Suprapubic skin (tissue), 4 donors: ENCODE measurements around the gene LAPTM5.

Experiments
- CTCF ChIP-seq, 2 donors: fragments of 200-600 bp in 1 of 2; fragments of 450-650 bp in 1 of 2; sonication (generic) in 1 of 2; IDR thresholded peaks; one replicate each; pipeline ENCODE4 v1.5.1; 2016 to 2019; ENCODE audit warnings: antibody characterized with exemption in 2 of 2, mild to moderate bottlenecking in 1 of 2, moderate library complexity in 1 of 2
- EP300 ChIP-seq: sonication (generic); formaldehyde crosslinking; IDR thresholded peaks from one replicate; pipeline ENCODE4 v1.6.1; 2017; ENCODE audit warnings: antibody characterized with exemption
- POLR2A ChIP-seq, 2 donors: fragments of 450-650 bp; IDR thresholded peaks; one replicate each; pipeline ENCODE4 v1.6.1; 2017; ENCODE audit warnings: antibody characterized with exemption in 2 of 2, mild to moderate bottlenecking in 2 of 2, moderate library complexity in 2 of 2
- POLR2AphosphoS5 ChIP-seq, 3 donors: sonication (generic); formaldehyde crosslinking; IDR thresholded peaks; one replicate each; pipeline ENCODE4 v1.6.1; 2017; ENCODE audit warnings: antibody characterized with exemption in 3 of 3

DNA sequence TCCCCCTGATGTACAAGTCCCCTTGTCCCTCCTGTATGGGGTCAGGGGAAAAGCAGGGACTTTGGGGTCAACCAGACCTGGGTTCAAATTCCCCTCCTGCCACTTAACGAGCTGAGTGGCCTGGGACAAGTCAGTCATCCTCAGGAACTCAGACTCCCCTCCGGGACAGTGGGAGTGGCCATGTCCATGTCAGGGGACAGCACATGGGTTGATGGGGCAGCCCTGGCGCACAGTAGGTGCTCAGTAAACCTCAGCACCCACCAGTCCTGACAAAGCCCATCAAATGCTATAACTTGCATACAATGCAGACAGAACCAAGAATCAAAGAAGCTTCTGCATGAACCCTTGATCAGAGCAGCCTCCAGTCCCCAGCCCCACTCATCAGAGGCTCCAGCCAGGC, 64.2 kb downstream of the LAPTM5 start:
- no peak for TF ChIP-seq CTCF (IDR thresholded peaks at IDR 0.05)
- TF ChIP-seq POLR2A (IDR thresholded peaks at IDR 0.05) = no peak
- no peak for TF ChIP-seq EP300
- TF ChIP-seq POLR2AphosphoS5 (IDR thresholded peaks at IDR 0.05) = no peak
